Measurements from ENCODE around the gene ITPRID1. TPM values are rescaled to one million over a fixed set of nuclear protein-coding genes. Genes with fewer than 3 reads are reported as not detected.

The ITPRID1 gene
- total and polyA plus RNA-seq, 2 of the 13 experiments (the other 11 are each of a cell fraction or from before 2014, with no cell fraction given), result not detected

DNA sequence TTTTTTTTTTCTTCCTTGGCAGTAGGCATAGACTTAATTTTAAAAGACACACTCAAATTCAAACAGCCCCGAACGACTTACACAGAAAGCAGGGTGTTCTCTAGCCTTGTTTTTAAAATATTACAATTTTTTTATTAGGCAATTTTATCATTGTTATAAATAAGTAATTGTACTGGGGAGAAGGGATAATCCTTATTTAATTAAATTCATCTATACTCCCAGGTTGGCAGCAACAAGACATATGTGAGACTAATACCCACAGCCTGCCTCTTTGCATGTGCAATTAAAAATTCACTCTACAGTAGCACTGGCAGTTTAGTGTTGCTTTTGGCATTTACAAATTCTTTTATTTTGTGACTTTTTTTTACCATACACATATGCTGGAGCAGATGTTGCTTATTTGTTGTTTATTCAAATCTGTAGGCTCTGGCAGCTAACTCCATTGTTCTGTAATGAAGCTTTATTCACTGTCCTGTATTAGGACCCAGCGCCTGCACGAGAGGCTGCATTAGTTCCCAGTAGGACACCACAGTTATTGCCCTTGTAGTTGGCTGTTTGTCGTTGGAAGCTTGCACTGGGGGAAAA, 88.2 kb downstream of the ITPRID1 start (continued):
- TF ChIP-seq, protein P1, sequence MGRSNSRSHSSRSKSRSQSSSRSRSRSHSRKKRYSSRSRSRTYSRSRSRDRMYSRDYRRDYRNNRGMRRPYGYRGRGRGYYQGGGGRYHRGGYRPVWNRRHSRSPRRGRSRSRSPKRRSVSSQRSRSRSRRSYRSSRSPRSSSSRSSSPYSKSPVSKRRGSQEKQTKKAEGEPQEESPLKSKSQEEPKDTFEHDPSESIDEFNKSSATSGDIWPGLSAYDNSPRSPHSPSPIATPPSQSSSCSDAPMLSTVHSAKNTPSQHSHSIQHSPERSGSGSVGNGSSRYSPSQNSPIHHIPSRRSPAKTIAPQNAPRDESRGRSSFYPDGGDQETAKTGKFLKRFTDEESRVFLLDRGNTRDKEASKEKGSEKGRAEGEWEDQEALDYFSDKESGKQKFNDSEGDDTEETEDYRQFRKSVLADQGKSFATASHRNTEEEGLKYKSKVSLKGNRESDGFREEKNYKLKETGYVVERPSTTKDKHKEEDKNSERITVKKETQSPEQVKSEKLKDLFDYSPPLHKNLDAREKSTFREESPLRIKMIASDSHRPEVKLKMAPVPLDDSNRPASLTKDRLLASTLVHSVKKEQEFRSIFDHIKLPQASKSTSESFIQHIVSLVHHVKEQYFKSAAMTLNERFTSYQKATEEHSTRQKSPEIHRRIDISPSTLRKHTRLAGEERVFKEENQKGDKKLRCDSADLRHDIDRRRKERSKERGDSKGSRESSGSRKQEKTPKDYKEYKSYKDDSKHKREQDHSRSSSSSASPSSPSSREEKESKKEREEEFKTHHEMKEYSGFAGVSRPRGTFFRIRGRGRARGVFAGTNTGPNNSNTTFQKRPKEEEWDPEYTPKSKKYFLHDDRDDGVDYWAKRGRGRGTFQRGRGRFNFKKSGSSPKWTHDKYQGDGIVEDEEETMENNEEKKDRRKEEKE (IDR thresholded peaks at IDR 0.05), result no peak
- TF ChIP-seq ZNF496 (CRISPR knock-in tag; IDR thresholded peaks at IDR 0.05; ENCODE audit: insufficient replicate concordance) (no peak), ZNF546 (CRISPR knock-in tag; conservative IDR thresholded peaks at IDR 0.05) (no peak), RCOR2 (CRISPR knock-in tag; IDR thresholded peaks at IDR 0.05) (no peak), RBAK (CRISPR knock-in tag; IDR thresholded peaks at IDR 0.05) (no peak), ZNF792 (CRISPR knock-in tag; IDR thresholded peaks at IDR 0.05) (no peak), SUZ12 (IDR thresholded peaks at IDR 0.05; ENCODE audit: low read depth, low read length) (no peak)
- TF ChIP-seq, protein P2, sequence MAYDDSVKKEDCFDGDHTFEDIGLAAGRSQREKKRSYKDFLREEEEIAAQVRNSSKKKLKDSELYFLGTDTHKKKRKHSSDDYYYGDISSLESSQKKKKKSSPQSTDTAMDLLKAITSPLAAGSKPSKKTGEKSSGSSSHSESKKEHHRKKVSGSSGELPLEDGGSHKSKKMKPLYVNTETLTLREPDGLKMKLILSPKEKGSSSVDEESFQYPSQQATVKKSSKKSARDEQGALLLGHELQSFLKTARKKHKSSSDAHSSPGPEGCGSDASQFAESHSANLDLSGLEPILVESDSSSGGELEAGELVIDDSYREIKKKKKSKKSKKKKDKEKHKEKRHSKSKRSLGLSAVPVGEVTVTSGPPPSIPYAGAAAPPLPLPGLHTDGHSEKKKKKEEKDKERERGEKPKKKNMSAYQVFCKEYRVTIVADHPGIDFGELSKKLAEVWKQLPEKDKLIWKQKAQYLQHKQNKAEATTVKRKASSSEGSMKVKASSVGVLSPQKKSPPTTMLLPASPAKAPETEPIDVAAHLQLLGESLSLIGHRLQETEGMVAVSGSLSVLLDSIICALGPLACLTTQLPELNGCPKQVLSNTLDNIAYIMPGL (CRISPR knock-in tag; IDR thresholded peaks at IDR 0.05; ENCODE audit: borderline replicate concordance in 1 of 2, low read depth in 1 of 2), result no peak
- TF ChIP-seq, protein P3, sequence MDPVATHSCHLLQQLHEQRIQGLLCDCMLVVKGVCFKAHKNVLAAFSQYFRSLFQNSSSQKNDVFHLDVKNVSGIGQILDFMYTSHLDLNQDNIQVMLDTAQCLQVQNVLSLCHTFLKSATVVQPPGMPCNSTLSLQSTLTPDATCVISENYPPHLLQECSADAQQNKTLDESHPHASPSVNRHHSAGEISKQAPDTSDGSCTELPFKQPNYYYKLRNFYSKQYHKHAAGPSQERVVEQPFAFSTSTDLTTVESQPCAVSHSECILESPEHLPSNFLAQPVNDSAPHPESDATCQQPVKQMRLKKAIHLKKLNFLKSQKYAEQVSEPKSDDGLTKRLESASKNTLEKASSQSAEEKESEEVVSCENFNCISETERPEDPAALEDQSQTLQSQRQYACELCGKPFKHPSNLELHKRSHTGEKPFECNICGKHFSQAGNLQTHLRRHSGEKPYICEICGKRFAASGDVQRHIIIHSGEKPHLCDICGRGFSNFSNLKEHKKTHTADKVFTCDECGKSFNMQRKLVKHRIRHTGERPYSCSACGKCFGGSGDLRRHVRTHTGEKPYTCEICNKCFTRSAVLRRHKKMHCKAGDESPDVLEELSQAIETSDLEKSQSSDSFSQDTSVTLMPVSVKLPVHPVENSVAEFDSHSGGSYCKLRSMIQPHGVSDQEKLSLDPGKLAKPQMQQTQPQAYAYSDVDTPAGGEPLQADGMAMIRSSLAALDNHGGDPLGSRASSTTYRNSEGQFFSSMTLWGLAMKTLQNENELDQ (CRISPR knock-in tag; IDR thresholded peaks at IDR 0.05; ENCODE audit: borderline replicate concordance), result no peak

Measured in HepG2 (cell line).